ENCODE measurements around the gene CNPPD1. TPM values are rescaled to one million over a fixed set of nuclear protein-coding genes. Genes with fewer than 3 reads are reported as not detected.

Gene CNPPD1
- total RNA-seq, 1 donor from 2014 or later = 58.5 TPM

GRCh38 chr2:219173176-219173575 is 3.5 kb downstream of the CNPPD1 start:
- Mint-ChIP-seq H3K4me1 (ENCODE audit: low read depth) (peaks cover 35% of the 10 kb centered on the region), H3K9me3 (no peaks in the 10 kb centered on the region), H3K36me3 (ENCODE audit: low read depth) (peaks cover 38% of the 10 kb centered on the region), H3K4me3 (ENCODE audit: low read depth) (no peak overlapping the region), H3K27ac (no peak overlapping the region), H3K27me3 (ENCODE audit: low read depth) (no peaks in the 10 kb centered on the region)
- no peak for DNase-seq (ENCODE audit: low spot score)
- intact Hi-C loops (cut with micrococcal nuclease) = loop anchor here (10.0 kb wide), 1 partner anchor 372 kb away; the partner anchor contains the start of genes CHPF and TMEM198

- Mint-ChIP-seq H3K27me3 (ENCODE audit: low read depth) (no peaks in the 10 kb centered on the region), H3K36me3 (ENCODE audit: low read depth) (peaks cover 38% of the 10 kb centered on the region), H3K4me1 (ENCODE audit: low read depth) (peaks cover 34% of the 10 kb centered on the region), H3K4me3 (ENCODE audit: low read depth) (no peak overlapping the region), H3K27ac (no peak overlapping the region), H3K9me3 (no peaks in the 10 kb centered on the region)
- no peak for DNase-seq (ENCODE audit: low spot score)
- intact Hi-C loops (cut with micrococcal nuclease) = loop anchor here (10.0 kb wide), 1 partner anchor 372 kb away; the partner anchor contains the start of genes CHPF and TMEM198
Measured at GRCh38 chr2:219172231-219173154, 4.2 kb downstream of the CNPPD1 start.

DNA sequence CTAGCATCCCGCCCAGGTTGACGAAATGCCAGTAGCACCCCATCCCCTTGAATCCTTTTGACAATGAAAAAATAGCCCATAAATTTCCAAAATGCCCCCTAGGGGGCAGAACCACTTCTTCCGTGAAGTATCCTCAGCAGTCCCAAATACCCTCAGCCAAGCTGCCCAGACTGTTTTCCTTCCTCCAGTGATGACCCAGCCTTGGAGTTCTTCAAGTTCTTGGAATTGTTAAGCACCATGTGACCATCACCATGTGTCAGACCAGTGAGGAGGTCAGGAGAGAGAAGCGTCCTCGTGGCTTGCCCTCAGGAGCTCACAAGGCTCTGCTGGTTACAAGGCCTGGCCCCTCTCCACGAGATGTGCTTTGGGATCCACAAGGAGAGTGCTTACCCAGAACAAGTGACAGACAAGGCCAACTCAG is 5.5 kb downstream of the CNPPD1 start:
- H3K27ac Mint-ChIP-seq = no peak overlapping the region
- no peak overlapping the region for H3K4me3 Mint-ChIP-seq (ENCODE audit: low read depth)
- intact Hi-C loops (cut with micrococcal nuclease) = loop anchor here (10.0 kb wide), 1 partner anchor 374 kb away; the partner anchor contains the start of genes CHPF and TMEM198
- no peaks in the 10 kb centered on the region for H3K9me3 Mint-ChIP-seq
- peaks cover 38% of the 10 kb centered on the region for H3K36me3 Mint-ChIP-seq (ENCODE audit: low read depth)
- no peaks in the 10 kb centered on the region for H3K27me3 Mint-ChIP-seq (ENCODE audit: low read depth)
- no peak for DNase-seq (ENCODE audit: low spot score)
- H3K4me1 Mint-ChIP-seq (ENCODE audit: low read depth) = peaks cover 28% of the 10 kb centered on the region

- intact Hi-C loops (cut with micrococcal nuclease) = loop anchor here (10.0 kb wide), 1 partner anchor 375 kb away; the partner anchor contains the start of genes CHPF and TMEM198
- DNase-seq (ENCODE audit: low spot score) = no peak
- no peaks in the 10 kb centered on the region for H3K27me3 Mint-ChIP-seq (ENCODE audit: low read depth)
Measured at GRCh38 chr2:219169930-219170654, 6.6 kb downstream of the CNPPD1 start, which contains the start of gene SLC23A3. SLC23A3 (minus strand) TSS chr2:219170029; CDS start chr2:219169984, 45 bp downstream.

GRCh38 chr2:219168932-219169331 is 7.8 kb downstream of the CNPPD1 start:
- DNase-seq (ENCODE audit: low spot score) = no peak
- peaks cover 20% of the 10 kb centered on the region for H3K36me3 Mint-ChIP-seq (ENCODE audit: low read depth)

More at GRCh38 chr2:219169930-219170654, 6.6 kb downstream of the CNPPD1 start, which contains the start of gene SLC23A3:
- no peaks in the 10 kb centered on the region for H3K9me3 Mint-ChIP-seq
- no peak within 1 kb of the TSS for H3K4me3 Mint-ChIP-seq (ENCODE audit: low read depth)
- H3K36me3 Mint-ChIP-seq (ENCODE audit: low read depth) = peaks cover 31% of the 10 kb centered on the region
- peaks cover 19% of the 10 kb centered on the region for H3K4me1 Mint-ChIP-seq (ENCODE audit: low read depth)
- no peak within 1 kb of the TSS for H3K27ac Mint-ChIP-seq

GRCh38 chr2:219168526-219168925 is 8.2 kb downstream of the CNPPD1 start:
- intact Hi-C loops (cut with micrococcal nuclease) = no loop called here
- no peak for DNase-seq (ENCODE audit: low spot score)
- Mint-ChIP-seq H3K36me3 (ENCODE audit: low read depth) (peaks cover 18% of the 10 kb centered on the region), H3K9me3 (no peaks in the 10 kb centered on the region), H3K4me3 (ENCODE audit: low read depth) (no peak overlapping the region), H3K4me1 (ENCODE audit: low read depth) (peaks cover 9% of the 10 kb centered on the region), H3K27ac (no peak overlapping the region), H3K27me3 (ENCODE audit: low read depth) (no peaks in the 10 kb centered on the region)

More at GRCh38 chr2:219168932-219169331, 7.8 kb downstream of the CNPPD1 start:
- intact Hi-C loops (cut with micrococcal nuclease) = no loop called here
- Mint-ChIP-seq H3K27ac (no peak overlapping the region), H3K27me3 (ENCODE audit: low read depth) (no peaks in the 10 kb centered on the region), H3K4me1 (ENCODE audit: low read depth) (peaks cover 10% of the 10 kb centered on the region), H3K9me3 (no peaks in the 10 kb centered on the region), H3K4me3 (ENCODE audit: low read depth) (no peak overlapping the region)

GRCh38 chr2:219167997-219168396 is 8.7 kb downstream of the CNPPD1 start:
- peaks cover 9% of the 10 kb centered on the region for H3K4me1 Mint-ChIP-seq (ENCODE audit: low read depth)
- no peaks in the 10 kb centered on the region for H3K27me3 Mint-ChIP-seq (ENCODE audit: low read depth)
- DNase-seq (ENCODE audit: low spot score) = no peak
- H3K36me3 Mint-ChIP-seq (ENCODE audit: low read depth) = peaks cover 15% of the 10 kb centered on the region
- H3K4me3 Mint-ChIP-seq (ENCODE audit: low read depth) = no peak overlapping the region
- intact Hi-C loops (cut with micrococcal nuclease) = no loop called here
- no peak overlapping the region for H3K27ac Mint-ChIP-seq
- no peaks in the 10 kb centered on the region for H3K9me3 Mint-ChIP-seq

DNA sequence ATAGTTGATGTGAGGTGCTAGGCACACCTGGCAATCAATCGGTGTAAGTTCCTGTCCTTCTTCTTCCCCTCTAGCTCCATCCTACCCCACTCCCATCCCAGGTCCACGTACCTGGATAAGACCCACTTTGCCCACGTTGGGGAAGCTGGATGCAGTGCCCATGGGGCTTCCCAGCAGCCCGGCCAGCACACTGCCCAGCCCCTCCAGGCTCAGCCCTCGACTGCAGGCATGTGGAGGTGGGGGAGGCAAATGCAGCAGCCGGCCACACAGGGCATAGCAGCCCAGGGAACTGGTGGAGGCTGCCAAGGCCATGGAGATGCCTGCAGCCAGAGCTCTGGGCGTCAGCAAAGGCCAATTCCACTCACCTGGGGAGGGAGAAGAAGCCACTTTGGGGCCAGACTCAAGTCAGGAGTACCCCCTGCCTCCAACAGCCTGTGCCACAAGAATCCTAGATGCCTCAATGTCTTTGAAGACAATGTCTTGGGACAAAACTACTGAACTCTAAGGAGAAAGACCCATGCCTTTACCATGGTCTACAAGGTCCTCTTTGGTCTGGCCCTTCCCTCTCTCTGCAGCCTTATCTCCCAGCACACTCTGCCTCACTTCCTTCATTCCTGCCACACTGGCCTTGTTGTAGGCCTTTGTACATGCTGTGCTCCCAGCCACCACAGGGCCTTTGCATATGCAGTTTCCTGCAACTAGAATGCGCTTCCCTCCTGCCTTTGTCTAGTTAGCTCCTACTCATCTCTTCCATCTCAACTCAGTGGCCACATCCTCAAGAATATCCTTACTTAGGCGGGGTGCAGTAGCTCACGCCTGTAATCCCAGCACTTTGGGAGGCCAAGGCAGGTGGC is 11.4 kb downstream of the CNPPD1 start:
- Mint-ChIP-seq H3K27ac (no peak overlapping the region), H3K27me3 (ENCODE audit: low read depth) (no peaks in the 10 kb centered on the region), H3K4me1 (ENCODE audit: low read depth) (peaks cover 12% of the 10 kb centered on the region), H3K4me3 (ENCODE audit: low read depth) (no peak overlapping the region), H3K36me3 (ENCODE audit: low read depth) (no peaks in the 10 kb centered on the region), H3K9me3 (no peaks in the 10 kb centered on the region)
- intact Hi-C loops (cut with micrococcal nuclease) = no loop called here
- DNase-seq (ENCODE audit: low spot score) = no peak

- DNase-seq (ENCODE audit: low spot score) = no peak
- Mint-ChIP-seq H3K36me3 (ENCODE audit: low read depth) (peaks cover under 1% of the 10 kb centered on the region), H3K9me3 (no peaks in the 10 kb centered on the region), H3K27ac (no peak overlapping the region), H3K4me1 (ENCODE audit: low read depth) (peaks cover 17% of the 10 kb centered on the region), H3K27me3 (ENCODE audit: low read depth) (no peaks in the 10 kb centered on the region), H3K4me3 (ENCODE audit: low read depth) (no peak overlapping the region)
- intact Hi-C loops (cut with micrococcal nuclease) = no loop called here
Measured at GRCh38 chr2:219163156-219163555, 13.6 kb downstream of the CNPPD1 start.

DNA sequence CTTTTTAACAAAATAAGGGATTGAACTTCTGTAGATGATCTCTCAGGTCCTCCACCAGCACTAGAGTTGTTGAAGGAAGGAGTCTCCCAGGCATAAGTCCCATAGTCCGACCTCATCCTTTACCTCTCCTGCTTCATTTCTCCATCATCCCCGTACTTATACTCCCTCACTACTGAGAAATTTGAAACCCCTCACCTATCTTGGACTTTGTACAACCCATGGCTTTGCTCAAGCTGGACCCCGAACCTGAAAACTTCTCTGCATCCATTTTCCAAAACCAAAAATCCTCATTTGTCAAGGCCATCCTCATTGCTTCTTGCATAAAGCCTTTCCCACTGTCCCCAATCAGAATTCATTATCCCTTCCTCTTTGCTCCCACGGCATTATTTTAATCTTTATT is 15.6 kb downstream of the CNPPD1 start:
- no peak for DNase-seq (ENCODE audit: low spot score)
- H3K4me3 Mint-ChIP-seq (ENCODE audit: low read depth) = peak overlapping the region; percentile 87
- H3K27me3 Mint-ChIP-seq (ENCODE audit: low read depth) = no peaks in the 10 kb centered on the region
- no peaks in the 10 kb centered on the region for H3K9me3 Mint-ChIP-seq
- H3K27ac Mint-ChIP-seq = no peak overlapping the region
- H3K4me1 Mint-ChIP-seq (ENCODE audit: low read depth) = peaks cover 17% of the 10 kb centered on the region
- intact Hi-C loops (cut with micrococcal nuclease) = loop anchor here (2.0 kb wide), 2 partner anchors 58 to 592 kb away; partner anchors contain the start of genes ABCB6, CNOT9 and USP37
- peaks cover 16% of the 10 kb centered on the region for H3K36me3 Mint-ChIP-seq (ENCODE audit: low read depth)

DNA sequence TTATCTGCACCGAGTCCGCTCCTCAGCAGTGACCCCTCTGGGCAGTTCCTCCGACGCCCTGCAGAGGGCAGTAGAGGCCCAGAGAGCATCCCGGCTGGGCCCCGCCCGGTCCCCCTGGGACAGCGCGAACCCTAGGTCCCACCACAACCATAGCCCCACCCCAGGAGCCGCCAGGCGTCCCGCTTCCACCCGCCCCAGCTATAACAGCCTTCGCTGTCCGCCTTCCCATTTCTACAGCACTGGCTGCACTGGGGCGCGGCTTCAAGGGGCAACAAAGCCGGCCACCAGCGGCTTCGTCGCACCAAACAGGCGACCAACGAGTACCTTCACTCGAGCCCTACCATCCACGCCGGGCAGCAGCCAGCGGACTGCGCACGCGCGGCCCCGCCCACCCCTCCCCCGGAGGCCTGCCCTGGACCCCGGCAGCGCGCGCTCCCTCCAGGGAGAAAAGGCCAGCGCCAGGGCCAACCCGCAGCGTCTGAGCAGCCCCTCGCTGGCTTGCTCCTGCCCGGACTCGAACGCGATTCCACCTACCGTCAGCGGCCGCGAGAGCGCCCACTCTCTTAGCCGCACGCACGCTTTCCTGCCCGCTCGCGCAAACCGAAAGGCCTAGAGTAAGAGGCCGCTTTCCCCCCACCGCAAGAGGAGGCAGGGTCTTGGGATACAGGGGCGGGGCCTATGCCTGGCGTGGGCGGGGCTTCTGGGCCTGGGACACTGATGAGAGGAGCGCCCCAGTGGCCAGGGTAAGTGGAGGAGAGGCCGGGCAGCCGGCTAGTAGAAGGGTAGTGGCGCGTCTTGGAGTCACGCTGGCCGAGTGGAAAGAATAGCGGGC is 16.3 kb downstream of the CNPPD1 start, which contains the start of gene NHEJ1:
TSS of gene NHEJ1 (minus strand) at position 630 of the 832 bp plus-strand sequence. CDS start 2,453 bp downstream, outside the sequence.
- H3K27me3 Mint-ChIP-seq (ENCODE audit: low read depth) = no peaks in the 10 kb centered on the region
- peak within 1 kb of the TSS; percentile 93 for H3K27ac Mint-ChIP-seq
- H3K9me3 Mint-ChIP-seq = no peaks in the 10 kb centered on the region
- peak within 1 kb of the TSS; percentile 87 for H3K4me3 Mint-ChIP-seq (ENCODE audit: low read depth)
- intact Hi-C loops (cut with micrococcal nuclease) = loop anchor here (1.0 to 2.0 kb wide), 12 partner anchors 17 to 592 kb away; partner anchors contain the start of genes ABCB6, ANKZF1, ATG9A and CNOT9
- peak; percentile 90 for DNase-seq (ENCODE audit: low spot score)
- H3K4me1 Mint-ChIP-seq (ENCODE audit: low read depth) = peaks cover 17% of the 10 kb centered on the region
- peaks cover 16% of the 10 kb centered on the region for H3K36me3 Mint-ChIP-seq (ENCODE audit: low read depth)
